H9 (cell line): ENCODE data around the gene NLGN3. TPM values are rescaled to one million over a fixed set of nuclear protein-coding genes. Genes with fewer than 3 reads are reported as not detected.

Source experiments
- DNase-seq: peaks from one replicate; pipeline ENCODE4 v3.0.0-alpha.2; 2017
- H2AFZ ChIP-seq: one replicate; pipeline ENCODE4 v1.6.1; 2013; ENCODE audit warnings: mild to moderate bottlenecking, low read length, control low read depth, moderate library complexity
- H2AK5ac ChIP-seq: 2 replicates; pipeline ENCODE4 v1.6.1; 2013; ENCODE audit warnings: low read length, control low read depth, mixed read lengths; ENCODE audit not compliant: insufficient read length
- H2BK120ac ChIP-seq: one replicate; pipeline ENCODE4 v1.6.1; 2013; ENCODE audit warnings: low read depth, mild to moderate bottlenecking, low read length, control low read depth, inconsistent platforms; ENCODE audit not compliant: poor library complexity, severe bottlenecking
- H2BK12ac ChIP-seq: 2 replicates; pipeline ENCODE4 v1.6.1; 2013; ENCODE audit warnings: low read length, control low read depth, mixed read lengths, low read depth; ENCODE audit not compliant: insufficient read length
- H2BK15ac ChIP-seq: 2 replicates; pipeline ENCODE4 v1.6.1; 2013; ENCODE audit warnings: low read depth, low read length, control low read depth
- H2BK20ac ChIP-seq: one replicate; pipeline ENCODE4 v1.6.1; 2013; ENCODE audit warnings: low read depth, mild to moderate bottlenecking, low read length, control low read depth, inconsistent platforms; ENCODE audit not compliant: poor library complexity, severe bottlenecking
- H2BK5ac ChIP-seq: 2 replicates; pipeline ENCODE4 v1.6.1; 2013; ENCODE audit warnings: low read length, control low read depth, mixed read lengths; ENCODE audit not compliant: insufficient read length
- H3K14ac ChIP-seq: 2 replicates; pipeline ENCODE4 v1.6.1; 2013; ENCODE audit warnings: low read length, control low read depth; ENCODE audit not compliant: insufficient read depth
- H3K18ac ChIP-seq: 2 replicates; pipeline ENCODE4 v1.6.1; 2013; ENCODE audit warnings: low read depth, mild to moderate bottlenecking, mixed read lengths, low read length, control low read depth; ENCODE audit not compliant: insufficient read length
- H3K23ac ChIP-seq: 2 replicates; pipeline ENCODE4 v1.6.1; 2013; ENCODE audit warnings: low read length, control low read depth, mixed read lengths, low read depth; ENCODE audit not compliant: insufficient read length
- H3K23me2 ChIP-seq: 2 replicates; pipeline ENCODE4 v1.6.1; 2013; ENCODE audit warnings: low read depth, mild to moderate bottlenecking, mixed read lengths, low read length, control low read depth; ENCODE audit not compliant: insufficient read length, poor library complexity, severe bottlenecking
- H3K27ac ChIP-seq: 2 replicates; pipeline ENCODE4 v1.5.1; 2013; ENCODE audit warnings: low read length, control low read depth, mixed read lengths, low read depth; ENCODE audit not compliant: insufficient read length
- H3K27me3 ChIP-seq: 2 replicates; pipeline ENCODE4 v1.6.1; 2013; ENCODE audit warnings: low read length, control low read depth, inconsistent platforms; ENCODE audit not compliant: insufficient read depth
- H3K4ac ChIP-seq: 2 replicates; pipeline ENCODE4 v1.6.1; 2013; ENCODE audit warnings: low read depth, mild to moderate bottlenecking, control low read depth, inconsistent platforms, low read length, moderate library complexity
- H3K4me1 ChIP-seq: 2 replicates; pipeline ENCODE4 v1.6.1; 2013; ENCODE audit warnings: low read length, control low read depth, inconsistent platforms; ENCODE audit not compliant: insufficient read depth
- H3K4me2 ChIP-seq: 2 replicates; pipeline ENCODE4 v1.6.1; 2013; ENCODE audit warnings: low read length, control low read depth, mixed read lengths; ENCODE audit not compliant: insufficient read length, insufficient read depth
- H3K56ac ChIP-seq: 2 replicates; pipeline ENCODE4 v1.6.1; 2013; ENCODE audit warnings: low read depth, mild to moderate bottlenecking, mixed read lengths, low read length, control low read depth; ENCODE audit not compliant: insufficient read length
- H3K79me1 ChIP-seq: 2 replicates; pipeline ENCODE4 v1.6.1; 2013; ENCODE audit warnings: low read depth, mild to moderate bottlenecking, moderate library complexity, low read length, control low read depth, inconsistent platforms; ENCODE audit not compliant: insufficient read depth, poor library complexity, severe bottlenecking
- H3K79me2 ChIP-seq: 2 replicates; pipeline ENCODE4 v1.6.1; 2013; ENCODE audit warnings: low read length, control low read depth, inconsistent platforms; ENCODE audit not compliant: insufficient read depth
- H3K9ac ChIP-seq: 2 replicates; pipeline ENCODE4 v1.6.1; 2013; ENCODE audit warnings: low read length, control low read depth, mixed read lengths; ENCODE audit not compliant: insufficient read length; ENCODE audit errors: extremely low read depth
- H3K9me3 ChIP-seq: one replicate; pipeline ENCODE4 v1.6.1; 2013; ENCODE audit warnings: low read depth, low read length, inconsistent platforms; ENCODE audit not compliant: control insufficient read depth
- H3T11ph ChIP-seq: one replicate; pipeline ENCODE4 v1.6.1; 2013; ENCODE audit warnings: mild to moderate bottlenecking, low read length, control low read depth, inconsistent platforms
- H4K20me1 ChIP-seq: one replicate; pipeline ENCODE4 v1.6.1; 2013; ENCODE audit not compliant: control insufficient read depth, insufficient read length, insufficient read depth
- H4K5ac ChIP-seq: 2 replicates; pipeline ENCODE4 v1.6.1; 2013; ENCODE audit warnings: low read depth, mild to moderate bottlenecking, mixed read lengths, low read length, control low read depth; ENCODE audit not compliant: insufficient read length
- H4K8ac ChIP-seq: replicated peaks from 2 replicates; pipeline ENCODE4 v1.6.1; 2013; ENCODE audit warnings: low read length, control low read depth, mixed read lengths, low read depth; ENCODE audit not compliant: insufficient read length
- H4K91ac ChIP-seq: 2 replicates; pipeline ENCODE4 v1.6.1; 2013; ENCODE audit warnings: low read depth, mild to moderate bottlenecking, moderate library complexity, mixed read lengths, low read length, control low read depth; ENCODE audit not compliant: insufficient read length
- H3K27ac Mint-ChIP-seq, 3 experiments: 2 replicates in 2 of 3; 3 replicates in 1 of 3; pipeline ENCODE4 v1.8.0; 2020 to 2021; ENCODE audit warnings: mixed read lengths in 3 of 3, mild to moderate bottlenecking in 1 of 3, moderate library complexity in 1 of 3
- H3K27me3 Mint-ChIP-seq: 2 replicates; pipeline ENCODE4 v1.8.0; 2021; ENCODE audit warnings: low read depth, mild to moderate bottlenecking, moderate library complexity, mixed read lengths
- H3K36me3 Mint-ChIP-seq, 3 experiments: 2 replicates in 2 of 3; 3 replicates in 1 of 3; pipeline ENCODE4 v1.8.0; 2020 to 2021; ENCODE audit warnings: low read depth in 3 of 3, mixed read lengths in 3 of 3; ENCODE audit not compliant: insufficient read depth in 1 of 3
- H3K4me1 Mint-ChIP-seq, 2 experiments: 2 replicates each; pipeline ENCODE4 v1.8.0; 2020; ENCODE audit warnings: mixed read lengths in 2 of 2
- H3K4me3 Mint-ChIP-seq, 2 experiments: 2 replicates in 1 of 2; 3 replicates in 1 of 2; pipeline ENCODE4 v1.8.0; 2020 to 2021; ENCODE audit warnings: mild to moderate bottlenecking in 2 of 2, mixed read lengths in 2 of 2, moderate library complexity in 1 of 2
- H3K9me3 Mint-ChIP-seq, 2 experiments: 2 replicates in 1 of 2; 3 replicates in 1 of 2; pipeline ENCODE4 v1.8.0; 2020; ENCODE audit warnings: mild to moderate bottlenecking in 2 of 2, mixed read lengths in 2 of 2, moderate library complexity in 1 of 2
- CTCF ChIP-seq: fragments of 200-600 bp; sonication (generic); conservative IDR thresholded peaks from 3 replicates; pipeline ENCODE4 v1.8.0; 2021; ENCODE audit warnings: antibody characterized with exemption, mild to moderate bottlenecking
- WGBS: extraction: QIAGEN DNeasy Blood & Tissue Kit; methylation state at CpG from one replicate; pipeline ENCODE4 v1.1.7; 2013; ENCODE audit warnings: missing lambda C conversion rate, low lambda C conversion rate, mixed read lengths; ENCODE audit not compliant: insufficient read length; ENCODE audit errors: extremely low coverage; 5-methylcytosine and 5-hydroxymethylcytosine counted together
- total RNA-seq: library from RNA; stranded (reverse); gene quantifications from 2 replicates; pipeline ENCODE4 v1.2.1, GENCODE V29; 2021

The NLGN3 gene
- total RNA-seq, 1 experiment from 2014 or later, result 3.6 TPM

- H3K4me3 Mint-ChIP-seq, result no peak overlapping the region
- no peak overlapping the region for H3K27ac ChIP-seq
- H3K27ac Mint-ChIP-seq, result no peak overlapping the region
- H2AFZ ChIP-seq, result no peak overlapping the region
- DNase-seq, result no peak
- no peaks in the 10 kb centered on the region for H3K4me1 Mint-ChIP-seq
- H3K4ac ChIP-seq, result no peak overlapping the region
- H4K8ac ChIP-seq, result no peak overlapping the region
- no peak overlapping the region for H2AK5ac ChIP-seq
- H4K91ac ChIP-seq, result no peak overlapping the region
- H3T11ph ChIP-seq, result no peak overlapping the region
- no peak overlapping the region for H2BK5ac ChIP-seq
- peaks cover 21% of the 10 kb centered on the region for H3K9me3 ChIP-seq
- H3K9ac ChIP-seq, result no peak overlapping the region
- H2BK15ac ChIP-seq, result no peak overlapping the region
- no peak overlapping the region for H3K23ac ChIP-seq
- WGBS, result no CpG with 5 or more reads among the region's 7 CpGs
- H4K20me1 ChIP-seq, result no peaks in the 10 kb centered on the region
- H4K5ac ChIP-seq, result no peak overlapping the region
- no peak overlapping the region for H3K18ac ChIP-seq
- no peak overlapping the region for H3K14ac ChIP-seq
- no peaks in the 10 kb centered on the region for H3K79me1 ChIP-seq
- H3K27me3 Mint-ChIP-seq, result no peaks in the 10 kb centered on the region; the same call in none of the 2 replicates
- no peak overlapping the region for H2BK12ac ChIP-seq
- H3K4me1 ChIP-seq, result no peaks in the 10 kb centered on the region
- peaks cover 4 to 23% (median 17%) of the 10 kb centered on the region in 3 experiments for H3K36me3 Mint-ChIP-seq
- H2BK120ac ChIP-seq, result no peak overlapping the region
- H3K4me2 ChIP-seq, result no peak overlapping the region
- no peak for TF ChIP-seq CTCF
- no peaks in the 10 kb centered on the region for H3K27me3 ChIP-seq
- H3K56ac ChIP-seq, result no peak overlapping the region
- no peaks in the 10 kb centered on the region for H3K79me2 ChIP-seq
- H2BK20ac ChIP-seq, result no peak overlapping the region
- H3K23me2 ChIP-seq, result no peaks in the 10 kb centered on the region
- H3K9me3 Mint-ChIP-seq, result peaks cover 77% of the 10 kb centered on the region in 2 experiments
These were observed 9.6 kb downstream of the NLGN3 start for GRCh38 chrX:71154196-71154595.
